NCI-H2171 (cell line): ENCODE data around the gene COL25A1.
"Not testable (repeated sequence)": the region's sequence is repeated elsewhere in the genome, so short reads cannot be mapped to it uniquely, and the experiment has no call there.

Source experiments
- DNase-seq: peaks from one replicate; lab custom pipeline; 2025; lab: John Stamatoyannopoulos, UW

The COL25A1 gene

GRCh38 chr4:109166586-109166985 is 135.9 kb downstream of the COL25A1 start:
- no peak for DNase-seq

GRCh38 chr4:109166126-109166525 is 136.3 kb downstream of the COL25A1 start:
- DNase-seq: no peak

GRCh38 chr4:109164011-109164410 is 138.4 kb downstream of the COL25A1 start:
- no peak for DNase-seq

- no peak for DNase-seq
These were observed 139.0 kb downstream of the COL25A1 start for GRCh38 chr4:109163493-109163892.

GRCh38 chr4:109162759-109163158 is 139.7 kb downstream of the COL25A1 start:
- DNase-seq: no peak

GRCh38 chr4:109160494-109160893 is 142.0 kb downstream of the COL25A1 start:
- no peak for DNase-seq

GRCh38 chr4:109157696-109158095 is 144.8 kb downstream of the COL25A1 start:
- DNase-seq: no peak

GRCh38 chr4:109157205-109157604 is 145.3 kb downstream of the COL25A1 start:
- DNase-seq: no peak

GRCh38 chr4:109156356-109156755 is 146.1 kb downstream of the COL25A1 start:
- no peak for DNase-seq

- DNase-seq: no peak
These were observed 146.7 kb downstream of the COL25A1 start for GRCh38 chr4:109155682-109156283.

GRCh38 chr4:109155084-109155483 is 147.4 kb downstream of the COL25A1 start:
- DNase-seq: no peak

GRCh38 chr4:109154424-109154823 is 148.0 kb downstream of the COL25A1 start:
- no peak for DNase-seq

- DNase-seq: no peak
These were observed 152.6 kb downstream of the COL25A1 start for GRCh38 chr4:109149836-109150235.

- no peak for DNase-seq
These were observed 153.8 kb downstream of the COL25A1 start for GRCh38 chr4:109148577-109149075.

GRCh38 chr4:109147135-109147534 is 155.3 kb downstream of the COL25A1 start:
- DNase-seq: no peak

- DNase-seq: no peak
These were observed 156.0 kb downstream of the COL25A1 start for GRCh38 chr4:109146499-109146898.

GRCh38 chr4:109138125-109138524 is 164.3 kb downstream of the COL25A1 start:
- DNase-seq: not testable (repeated sequence)

GRCh38 chr4:109134921-109135320 is 167.5 kb downstream of the COL25A1 start:
- DNase-seq: no peak

- DNase-seq: no peak
These were observed 168.2 kb downstream of the COL25A1 start for GRCh38 chr4:109134268-109134667.

GRCh38 chr4:109131559-109131958 is 170.9 kb downstream of the COL25A1 start:
- no peak for DNase-seq

GRCh38 chr4:109128589-109128988 is 173.9 kb downstream of the COL25A1 start:
- DNase-seq: no peak

GRCh38 chr4:109127866-109128265 is 174.6 kb downstream of the COL25A1 start:
- DNase-seq: no peak

GRCh38 chr4:109126856-109127255 is 175.6 kb downstream of the COL25A1 start:
- DNase-seq: no peak

GRCh38 chr4:109125084-109125483 is 177.4 kb downstream of the COL25A1 start:
- no peak for DNase-seq
